Common myeloid progenitor, CD34-positive (primary cell): ENCODE results near the gene NRCAM.

ENCODE experiments used
- CTCF ChIA-PET: fragments of 350-600 bp; sonication (Branson Sonifier 250); formaldehyde crosslinking; loops from one replicate; lab custom pipeline; 2021; ENCODE audit warnings: antibody characterized with exemption; lab: Charles Lee
- POLR2A ChIA-PET: fragments of 350-600 bp; sonication (Branson Sonifier 250); formaldehyde crosslinking; loops from one replicate; lab custom pipeline; 2021; ENCODE audit warnings: antibody characterized with exemption; lab: Charles Lee
- DNase-seq, 3 donors: peaks; one replicate each; pipeline versions ENCODE4 v3.0.0 to v3.0.0-alpha.2; 2013
- H3K27ac ChIP-seq, 2 experiments: 1 replicate in 1 of 2; 2 replicates in 1 of 2; pipeline ENCODE4 v1.7.0; 2013; ENCODE audit warnings: inconsistent platforms in 2 of 2, low read length in 2 of 2, mild to moderate bottlenecking in 2 of 2, low read depth in 1 of 2, moderate library complexity in 1 of 2; ENCODE audit not compliant: severe bottlenecking in 2 of 2, insufficient read depth in 1 of 2, poor library complexity in 1 of 2
- H3K27me3 ChIP-seq, 5 experiments: replicated peaks in 2 of 5; 1 replicate in 3 of 5; 2 replicates in 2 of 5; pipeline versions ENCODE4 v1.6.1 to v1.7.0; 2013; ENCODE audit warnings: low read length in 4 of 5, mild to moderate bottlenecking in 2 of 5, moderate library complexity in 2 of 5, inconsistent platforms in 1 of 5; ENCODE audit not compliant: insufficient read depth in 5 of 5, control insufficient read depth in 4 of 5
- H3K36me3 ChIP-seq, 4 experiments: 1 replicate in 2 of 4; 2 replicates in 2 of 4; pipeline versions ENCODE4 v1.6.1 to v1.7.0; 2013; ENCODE audit warnings: low read length in 3 of 4, control low read depth in 1 of 4, mild to moderate bottlenecking in 1 of 4; ENCODE audit not compliant: control insufficient read depth in 4 of 4, insufficient read depth in 4 of 4
- H3K4me1 ChIP-seq, 4 experiments: 1 replicate in 3 of 4; 2 replicates in 1 of 4; pipeline versions ENCODE4 v1.6.1 to v1.7.1; 2013; ENCODE audit warnings: low read length in 3 of 4, mild to moderate bottlenecking in 3 of 4, control low read depth in 1 of 4, inconsistent platforms in 1 of 4, moderate library complexity in 1 of 4; ENCODE audit not compliant: control insufficient read depth in 4 of 4, insufficient read depth in 4 of 4; ENCODE audit errors: control extremely low read depth in 1 of 4
- H3K4me3 ChIP-seq, 7 experiments: 1 replicate in 4 of 7; 2 replicates in 3 of 7; pipeline versions ENCODE4 v1.5.1 to v1.7.0; 2013; ENCODE audit warnings: mild to moderate bottlenecking in 7 of 7, low read length in 6 of 7, moderate library complexity in 6 of 7, inconsistent platforms in 2 of 7, low read depth in 2 of 7, control low read depth in 1 of 7; ENCODE audit not compliant: insufficient read depth in 4 of 7, control insufficient read depth in 1 of 7; ENCODE audit errors: extremely low read depth in 1 of 7
- H3K9me3 ChIP-seq, 5 experiments: 1 replicate in 4 of 5; 2 replicates in 1 of 5; pipeline versions ENCODE4 v1.6.1 to v1.7.1; 2013; ENCODE audit warnings: low read length in 4 of 5, mild to moderate bottlenecking in 2 of 5, inconsistent platforms in 1 of 5, low read depth in 1 of 5, moderate library complexity in 1 of 5; ENCODE audit not compliant: control insufficient read depth in 4 of 5, insufficient read depth in 2 of 5; ENCODE audit errors: control extremely low read depth in 1 of 5
- WGBS: methylation state at CpG from one replicate; pipeline ENCODE4 v1.1.5; 2013; ENCODE audit not compliant: insufficient coverage; 5-methylcytosine and 5-hydroxymethylcytosine counted together

NRCAM gene

GRCh38 chr7:108328174-108328651 lies 128.0 kb downstream of the NRCAM start:
- Histone ChIP-seq H3K27me3 (peaks cover 0 to 3% (median 0%) of the 10 kb centered on the region in 5 experiments), H3K4me1 (peaks cover 0 to 10% (median 0%) of the 10 kb centered on the region in 4 experiments), H3K9me3 (no peaks in the 10 kb centered on the region), H3K36me3 (no peaks in the 10 kb centered on the region), H3K4me3 (no peak overlapping the region), H3K27ac (no peak overlapping the region)
- WGBS: 62% methylated on average over 2 of the region's 2 CpGs
- peak in 1 of 3 donors; percentile 12 for DNase-seq
- POLR2A ChIA-PET: no interaction called here
- CTCF ChIA-PET: interaction anchor here (1.1 kb wide), 1 partner anchor 139 kb away, joined by 3 read pairs; no protein-coding TSS in a partner anchor

- Histone ChIP-seq H3K27me3 (no peaks in the 10 kb centered on the region), H3K36me3 (no peaks in the 10 kb centered on the region), H3K9me3 (no peaks in the 10 kb centered on the region), H3K4me1 (peaks cover 0 to 10% (median 0%) of the 10 kb centered on the region in 4 experiments), H3K27ac (no peak overlapping the region), H3K4me3 (no peak overlapping the region)
- ChIA-PET POLR2A (no interaction called here), CTCF (interaction anchor here (1.1 kb wide), 1 partner anchor 139 kb away, joined by 3 read pairs; no protein-coding TSS in a partner anchor)
- DNase-seq: no peak
These were observed 128.9 kb downstream of the NRCAM start for GRCh38 chr7:108327353-108327752.

GRCh38 chr7:108326938-108327337 lies 129.3 kb downstream of the NRCAM start:
- no peaks in the 10 kb centered on the region for H3K9me3 ChIP-seq
- no peaks in the 10 kb centered on the region for H3K36me3 ChIP-seq
- no peak for DNase-seq
- H3K4me3 ChIP-seq: no peak overlapping the region
- no peaks in the 10 kb centered on the region for H3K27me3 ChIP-seq
- H3K27ac ChIP-seq: no peak overlapping the region
- ChIA-PET CTCF (interaction anchor here (1.1 kb wide), 1 partner anchor 140 kb away, joined by 3 read pairs; no protein-coding TSS in a partner anchor), POLR2A (no interaction called here)
- 100% methylated on average over 1 of the region's 2 CpGs for WGBS
- H3K4me1 ChIP-seq: peaks cover 0 to 10% (median 0%) of the 10 kb centered on the region in 4 experiments

- WGBS: 90% methylated on average over 1 of the region's 4 CpGs
- Histone ChIP-seq H3K4me1 (peaks cover 0 to 10% (median 0%) of the 10 kb centered on the region in 4 experiments), H3K4me3 (no peak overlapping the region), H3K27ac (no peak overlapping the region), H3K36me3 (no peaks in the 10 kb centered on the region), H3K27me3 (no peaks in the 10 kb centered on the region), H3K9me3 (no peaks in the 10 kb centered on the region)
- POLR2A ChIA-PET: no interaction called here
- CTCF ChIA-PET: no interaction called here
- DNase-seq: no peak
These were observed 131.9 kb downstream of the NRCAM start for GRCh38 chr7:108324053-108325038.

GRCh38 chr7:108322925-108323832 lies 133.1 kb downstream of the NRCAM start:
- Histone ChIP-seq H3K9me3 (no peaks in the 10 kb centered on the region), H3K4me3 (no peak overlapping the region), H3K27me3 (no peaks in the 10 kb centered on the region), H3K4me1 (peaks cover 0 to 6% (median 0%) of the 10 kb centered on the region in 4 experiments), H3K27ac (no peak overlapping the region), H3K36me3 (no peaks in the 10 kb centered on the region)
- no peak for DNase-seq
- ChIA-PET POLR2A (no interaction called here), CTCF (no interaction called here)
- 89% methylated on average over 3 of the region's 4 CpGs for WGBS

- H3K4me1 ChIP-seq: no peaks in the 10 kb centered on the region
- no peaks in the 10 kb centered on the region for H3K27me3 ChIP-seq
- H3K9me3 ChIP-seq: no peaks in the 10 kb centered on the region
- DNase-seq: no peak
- WGBS: 67% methylated on average over 1 of the region's 2 CpGs
- H3K4me3 ChIP-seq: no peak overlapping the region
- ChIA-PET POLR2A (no interaction called here), CTCF (interaction anchor here (1.0 kb wide), 1 partner anchor 134 kb away, joined by 3 read pairs; the partner anchor contains the start of gene NRCAM)
- no peak overlapping the region for H3K27ac ChIP-seq
- H3K36me3 ChIP-seq: no peaks in the 10 kb centered on the region
These were observed 134.2 kb downstream of the NRCAM start for GRCh38 chr7:108322046-108322445.
